HUES6 (cell line): ENCODE data around the gene MSI2.

ENCODE experiments used
- H3K27ac ChIP-seq: 2 replicates; pipeline ENCODE4 v1.7.0; 2013; ENCODE audit warnings: low read depth, mild to moderate bottlenecking, low read length, inconsistent platforms
- H3K27me3 ChIP-seq: 2 replicates; pipeline ENCODE4 v1.6.1; 2013; ENCODE audit warnings: low read length; ENCODE audit not compliant: control insufficient read depth, insufficient read depth
- H3K36me3 ChIP-seq: 2 replicates; pipeline ENCODE4 v1.6.1; 2013; ENCODE audit warnings: low read length; ENCODE audit not compliant: control insufficient read depth, insufficient read depth
- H3K4me1 ChIP-seq: 2 replicates; pipeline ENCODE4 v1.6.1; 2013; ENCODE audit warnings: low read length; ENCODE audit not compliant: control insufficient read depth, insufficient read depth
- H3K4me3 ChIP-seq: 2 replicates; pipeline ENCODE4 v1.5.1; 2013; ENCODE audit warnings: low read depth, low read length
- H3K9ac ChIP-seq: one replicate; pipeline ENCODE4 v1.6.1; 2013; ENCODE audit warnings: mild to moderate bottlenecking, low read length
- H3K9me3 ChIP-seq: 2 replicates; pipeline ENCODE4 v1.6.1; 2013; ENCODE audit warnings: low read depth, low read length; ENCODE audit not compliant: control insufficient read depth, insufficient read depth

Gene MSI2

DNA sequence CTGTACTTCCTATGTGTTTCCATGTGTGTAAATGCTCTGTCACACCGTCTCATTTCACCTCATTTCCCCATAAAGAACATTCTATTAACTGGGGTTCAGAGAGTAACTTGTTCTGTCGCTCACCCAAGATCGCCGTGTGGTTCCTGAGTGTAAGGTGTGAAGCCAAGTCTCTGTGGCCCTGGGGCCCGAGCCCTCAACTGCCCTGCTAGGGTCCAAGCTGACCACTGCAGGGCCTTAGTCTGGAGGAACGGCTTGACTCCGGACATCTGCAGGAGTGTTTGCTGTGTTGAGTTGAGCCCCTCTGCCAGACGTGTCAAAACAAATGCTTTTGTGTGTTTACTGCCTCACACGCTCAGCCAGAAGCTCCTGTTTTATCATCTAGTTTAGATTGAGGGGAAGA, 244.7 kb downstream of the MSI2 start:
- H3K4me1 ChIP-seq, result peaks cover 6% of the 10 kb centered on the region

GRCh38 chr17:57502022-57502421, 245.7 kb downstream of the MSI2 start:
- Histone ChIP-seq H3K4me1 (peaks cover 16% of the 10 kb centered on the region), H3K9ac (no peak overlapping the region), H3K36me3 (no peaks in the 10 kb centered on the region), H3K4me3 (no peak overlapping the region), H3K27ac (no peak overlapping the region), H3K9me3 (no peaks in the 10 kb centered on the region), H3K27me3 (no peaks in the 10 kb centered on the region)

More for the DNA sequence above, 244.7 kb downstream of the MSI2 start:
- Histone ChIP-seq H3K27ac (no peak overlapping the region), H3K36me3 (no peaks in the 10 kb centered on the region), H3K9ac (no peak overlapping the region), H3K9me3 (no peaks in the 10 kb centered on the region), H3K4me3 (no peak overlapping the region), H3K27me3 (no peaks in the 10 kb centered on the region)

GRCh38 chr17:57502811-57503241, 246.5 kb downstream of the MSI2 start:
- peaks cover 24% of the 10 kb centered on the region for H3K4me1 ChIP-seq

DNA sequence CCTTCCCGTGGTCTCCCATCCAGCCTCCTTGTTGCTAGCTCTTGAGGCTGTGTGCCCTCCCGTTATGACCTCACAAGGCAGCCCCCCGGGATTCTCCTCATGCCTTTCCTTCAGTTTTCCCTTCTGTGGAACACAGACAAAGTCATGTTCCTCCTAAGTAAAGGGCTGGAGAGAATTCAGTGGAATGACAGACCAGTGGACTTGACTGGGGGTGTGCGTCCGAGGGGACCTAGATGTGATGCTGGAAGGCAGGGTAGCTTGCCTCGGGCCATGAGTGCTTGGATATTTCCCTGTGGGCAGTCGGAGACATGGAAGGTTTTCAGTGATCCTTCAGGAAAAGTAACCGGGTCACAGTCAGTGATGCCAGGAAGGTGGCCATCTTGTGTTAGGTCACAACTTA, 247.9 kb downstream of the MSI2 start:
- Histone ChIP-seq H3K27me3 (no peaks in the 10 kb centered on the region), H3K9ac (no peak overlapping the region), H3K9me3 (no peaks in the 10 kb centered on the region), H3K36me3 (no peaks in the 10 kb centered on the region), H3K4me1 (peaks cover 26% of the 10 kb centered on the region), H3K4me3 (no peak overlapping the region), H3K27ac (no peak overlapping the region)

More at GRCh38 chr17:57502811-57503241, 246.5 kb downstream of the MSI2 start:
- Histone ChIP-seq H3K27me3 (no peaks in the 10 kb centered on the region), H3K4me3 (no peak overlapping the region), H3K36me3 (no peaks in the 10 kb centered on the region), H3K9me3 (no peaks in the 10 kb centered on the region), H3K27ac (no peak overlapping the region), H3K9ac (no peak overlapping the region)

DNA sequence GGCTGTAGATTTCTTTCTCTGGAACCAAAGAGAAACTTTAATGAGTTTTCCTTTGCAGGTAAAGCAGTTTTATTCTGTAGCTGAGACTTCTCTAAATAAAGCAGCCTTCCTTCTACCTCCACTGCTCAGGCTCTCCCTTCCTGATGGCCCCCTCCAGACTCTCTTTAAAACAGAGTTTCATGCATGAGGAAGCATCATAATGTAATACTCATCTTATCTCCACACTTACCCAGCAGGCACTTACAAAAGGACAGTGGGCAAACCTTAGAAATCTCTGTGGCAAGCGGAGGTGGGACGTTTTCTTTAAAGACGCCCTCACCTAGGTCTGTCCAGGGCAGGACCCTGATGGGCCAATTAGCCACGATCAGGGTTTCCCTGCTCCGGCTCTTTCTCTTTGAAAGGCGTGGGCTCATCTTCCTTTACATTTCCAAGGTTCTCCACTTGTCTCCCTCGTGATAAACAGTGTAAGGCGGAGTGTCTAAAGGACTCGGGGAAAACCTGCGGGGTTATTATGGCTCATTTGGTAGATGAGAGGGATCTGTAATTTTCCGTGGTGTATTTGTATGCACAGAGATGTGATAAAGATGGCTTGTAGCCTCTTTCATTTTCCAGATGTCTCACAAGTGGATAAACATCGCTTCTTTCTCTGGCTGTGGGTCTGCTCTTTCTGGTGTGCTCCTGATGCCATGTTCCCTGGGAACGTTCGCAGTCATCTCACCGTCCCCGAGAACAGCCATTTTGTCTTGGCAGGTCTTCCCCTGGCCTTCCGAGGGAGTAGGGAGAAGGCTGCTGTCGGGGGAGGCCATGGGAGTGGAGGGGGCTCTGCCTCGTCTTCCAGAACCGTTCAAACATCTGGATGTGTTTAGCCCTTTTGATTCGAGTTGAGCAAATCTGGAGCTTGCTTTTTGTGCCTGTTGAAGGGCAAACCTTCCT, 249.8 kb downstream of the MSI2 start:
- Histone ChIP-seq H3K27me3 (no peaks in the 10 kb centered on the region), H3K4me3 (no peak overlapping the region), H3K27ac (peak overlapping the region; percentile 3; the same call in 1 of the 2 replicates), H3K9ac (no peak overlapping the region), H3K36me3 (no peaks in the 10 kb centered on the region), H3K9me3 (no peaks in the 10 kb centered on the region), H3K4me1 (peaks cover 31% of the 10 kb centered on the region)

DNA sequence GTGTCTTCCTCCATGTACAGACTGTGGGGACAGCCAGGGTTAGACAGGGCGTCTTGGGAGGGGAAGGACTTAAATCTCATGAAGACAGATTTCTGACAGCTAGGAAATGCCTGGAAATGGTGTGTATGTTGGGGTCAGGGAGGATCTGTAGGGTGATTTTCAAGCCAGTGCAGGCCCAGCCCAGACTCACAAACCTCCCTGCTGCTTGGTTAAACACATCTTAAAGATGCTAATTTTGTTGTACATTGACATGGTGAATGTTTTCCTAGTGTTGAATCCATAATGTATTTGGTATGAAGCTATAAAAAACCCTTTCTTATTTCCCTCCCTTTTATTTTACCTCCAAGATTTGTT, 250.4 kb downstream of the MSI2 start:
- Histone ChIP-seq H3K9me3 (no peaks in the 10 kb centered on the region), H3K27me3 (no peaks in the 10 kb centered on the region), H3K4me3 (no peak overlapping the region), H3K36me3 (no peaks in the 10 kb centered on the region), H3K9ac (no peak overlapping the region), H3K4me1 (peaks cover 37% of the 10 kb centered on the region), H3K27ac (peak overlapping the region; percentile 3; the same call in 1 of the 2 replicates)

GRCh38 chr17:57507828-57508227, 251.5 kb downstream of the MSI2 start:
- H3K27me3 ChIP-seq, result no peaks in the 10 kb centered on the region
- no peaks in the 10 kb centered on the region for H3K36me3 ChIP-seq
- H3K9me3 ChIP-seq, result no peaks in the 10 kb centered on the region
- peaks cover 45% of the 10 kb centered on the region for H3K4me1 ChIP-seq
- H3K9ac ChIP-seq, result no peak overlapping the region
- H3K4me3 ChIP-seq, result no peak overlapping the region
- H3K27ac ChIP-seq, result no peak overlapping the region

GRCh38 chr17:57508671-57509070, 252.3 kb downstream of the MSI2 start:
- no peak overlapping the region for H3K27ac ChIP-seq
- no peaks in the 10 kb centered on the region for H3K27me3 ChIP-seq
- no peaks in the 10 kb centered on the region for H3K9me3 ChIP-seq
- no peaks in the 10 kb centered on the region for H3K36me3 ChIP-seq
- no peak overlapping the region for H3K9ac ChIP-seq
- no peak overlapping the region for H3K4me3 ChIP-seq
- peaks cover 45% of the 10 kb centered on the region for H3K4me1 ChIP-seq

GRCh38 chr17:57511475-57512123, 255.3 kb downstream of the MSI2 start:
- Histone ChIP-seq H3K9me3 (no peaks in the 10 kb centered on the region), H3K27me3 (no peaks in the 10 kb centered on the region), H3K36me3 (no peaks in the 10 kb centered on the region), H3K27ac (no peak overlapping the region), H3K4me1 (peaks cover 33% of the 10 kb centered on the region), H3K4me3 (no peak overlapping the region), H3K9ac (no peak overlapping the region)

DNA sequence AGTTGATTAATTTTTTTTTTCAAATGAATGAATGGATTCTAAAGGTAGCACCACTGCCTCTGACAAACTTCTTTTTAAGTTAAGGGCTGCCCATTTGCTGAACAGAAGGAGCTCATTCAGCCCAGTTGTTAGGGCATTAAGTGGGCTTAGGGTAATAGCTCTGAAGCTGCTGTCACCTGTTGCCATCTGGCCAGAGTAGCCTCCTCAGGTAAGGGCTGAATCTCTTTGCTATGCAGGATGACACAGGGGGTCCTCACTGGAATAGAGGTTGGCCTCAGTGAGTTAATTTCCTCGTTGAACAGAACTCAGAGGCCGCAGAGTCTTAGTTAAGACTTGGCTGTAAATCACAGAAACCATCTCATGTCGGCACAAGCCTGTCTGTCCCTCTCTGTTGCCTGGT, 255.9 kb downstream of the MSI2 start:
- H3K9me3 ChIP-seq, result no peaks in the 10 kb centered on the region
- H3K36me3 ChIP-seq, result no peaks in the 10 kb centered on the region
- H3K4me1 ChIP-seq, result peaks cover 31% of the 10 kb centered on the region
- no peak overlapping the region for H3K4me3 ChIP-seq
- H3K27ac ChIP-seq, result no peak overlapping the region; the same call in 1 of the 2 replicates
- no peak overlapping the region for H3K9ac ChIP-seq
- no peaks in the 10 kb centered on the region for H3K27me3 ChIP-seq

DNA sequence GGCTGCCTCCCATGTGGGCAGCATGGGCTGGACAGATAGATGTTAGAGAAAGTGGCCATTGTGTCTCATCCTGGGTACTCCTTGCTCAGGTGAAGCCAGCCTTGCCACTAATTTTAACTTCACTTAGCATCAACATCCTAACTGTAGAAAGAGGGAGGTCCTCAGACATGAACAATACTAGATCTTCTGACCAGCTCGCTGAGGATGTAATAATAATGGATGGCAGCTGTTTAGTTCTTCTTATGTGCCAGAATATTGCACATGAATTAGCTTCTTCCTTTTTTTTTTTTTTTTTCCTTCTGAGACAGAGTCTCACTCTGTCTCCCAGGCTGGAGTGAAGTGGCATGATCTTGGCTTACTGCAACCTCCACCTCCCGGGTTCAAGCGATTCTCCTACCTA, 256.4 kb downstream of the MSI2 start:
- Histone ChIP-seq H3K9ac (no peak overlapping the region), H3K27ac (no peak overlapping the region; the same call in 1 of the 2 replicates), H3K4me1 (peaks cover 31% of the 10 kb centered on the region; the same call in 1 of the 2 replicates), H3K27me3 (no peaks in the 10 kb centered on the region), H3K9me3 (no peaks in the 10 kb centered on the region), H3K4me3 (no peak overlapping the region), H3K36me3 (no peaks in the 10 kb centered on the region)
